ENCODE measurements around the gene ASIC2.

DNA sequence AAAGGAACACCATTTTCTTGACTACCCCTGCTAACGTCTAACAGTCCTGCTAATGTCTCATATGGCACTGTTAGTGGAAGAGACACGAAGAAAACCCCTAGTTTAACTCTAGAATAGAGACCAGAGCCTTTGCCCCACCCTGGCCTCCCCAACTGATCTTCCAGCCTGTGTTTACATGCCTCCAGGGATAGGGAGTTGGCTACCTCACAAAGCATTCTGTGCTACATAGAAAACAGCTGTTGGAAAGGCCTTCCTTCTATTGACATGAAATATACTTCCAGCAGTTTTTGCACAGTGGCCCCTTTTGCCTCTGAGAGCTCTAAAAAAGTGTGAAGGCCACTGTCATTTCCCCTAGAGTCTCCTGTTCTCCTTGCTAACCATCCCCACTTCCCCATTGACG, 73.1 kb downstream of the ASIC2 start:
- no peak for TF ChIP-seq EZH2phosphoT487 (IDR thresholded peaks at IDR 0.05; ENCODE audit: borderline replicate concordance, low read length)
- TF ChIP-seq, protein P1, sequence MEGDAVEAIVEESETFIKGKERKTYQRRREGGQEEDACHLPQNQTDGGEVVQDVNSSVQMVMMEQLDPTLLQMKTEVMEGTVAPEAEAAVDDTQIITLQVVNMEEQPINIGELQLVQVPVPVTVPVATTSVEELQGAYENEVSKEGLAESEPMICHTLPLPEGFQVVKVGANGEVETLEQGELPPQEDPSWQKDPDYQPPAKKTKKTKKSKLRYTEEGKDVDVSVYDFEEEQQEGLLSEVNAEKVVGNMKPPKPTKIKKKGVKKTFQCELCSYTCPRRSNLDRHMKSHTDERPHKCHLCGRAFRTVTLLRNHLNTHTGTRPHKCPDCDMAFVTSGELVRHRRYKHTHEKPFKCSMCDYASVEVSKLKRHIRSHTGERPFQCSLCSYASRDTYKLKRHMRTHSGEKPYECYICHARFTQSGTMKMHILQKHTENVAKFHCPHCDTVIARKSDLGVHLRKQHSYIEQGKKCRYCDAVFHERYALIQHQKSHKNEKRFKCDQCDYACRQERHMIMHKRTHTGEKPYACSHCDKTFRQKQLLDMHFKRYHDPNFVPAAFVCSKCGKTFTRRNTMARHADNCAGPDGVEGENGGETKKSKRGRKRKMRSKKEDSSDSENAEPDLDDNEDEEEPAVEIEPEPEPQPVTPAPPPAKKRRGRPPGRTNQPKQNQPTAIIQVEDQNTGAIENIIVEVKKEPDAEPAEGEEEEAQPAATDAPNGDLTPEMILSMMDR (IDR thresholded peaks at IDR 0.05; ENCODE audit: low read depth, low read length, poor library complexity, severe bottlenecking) = no peak
